H1 (cell line): Measurements from ENCODE around the gene LHPP. TPM values are rescaled to one million over a fixed set of nuclear protein-coding genes. Genes with fewer than 3 reads are reported as not detected.

Source experiments
- CTCF ChIA-PET: fragments of 300-600 bp; sonication (Branson Sonifier 250); formaldehyde crosslinking; loops from one replicate; lab custom pipeline; 2021; ENCODE audit not compliant: partially characterized antibody; lab: Charles Lee
- POLR2A ChIA-PET: fragments of 300-600 bp; sonication (Branson Sonifier 250); formaldehyde crosslinking; loops from one replicate; lab custom pipeline; 2021; ENCODE audit warnings: inconsistent platforms; ENCODE audit not compliant: partially characterized antibody; lab: Charles Lee
- DNase-seq, 2 experiments: peaks; one replicate each; pipeline versions ENCODE4 v3.0.0 to v3.0.0-alpha.2; 2010 to 2022; ENCODE audit warnings: low spot score in 2 of 2, low read depth in 1 of 2, mixed read lengths in 1 of 2
- FAIRE-seq: peaks from 2 replicates; lab custom pipeline; 2011; peaks lifted over from hg19 to GRCh38; lab: Jason Lieb, UNC
- H2AFZ ChIP-seq: 2 replicates; pipeline ENCODE4 v1.8.1; 2012; ENCODE audit warnings: low read length, inconsistent platforms
- H2AK5ac ChIP-seq: 2 replicates; pipeline ENCODE4 v1.6.1; 2013; ENCODE audit warnings: low read depth, low read length
- H2BK120ac ChIP-seq: replicated peaks from 2 replicates; pipeline ENCODE3; 2013; ENCODE audit warnings: low read depth, low read length, inconsistent platforms
- H2BK12ac ChIP-seq: 2 replicates; pipeline ENCODE4 v1.6.1; 2013; ENCODE audit warnings: low read depth, low read length
- H2BK15ac ChIP-seq: 2 replicates; pipeline ENCODE4 v1.6.1; 2013; ENCODE audit warnings: low read length
- H2BK20ac ChIP-seq: 2 replicates; pipeline ENCODE4 v1.6.1; 2013; ENCODE audit warnings: low read length
- H2BK5ac ChIP-seq: 2 replicates; pipeline ENCODE4 v1.6.1; 2013; ENCODE audit warnings: low read depth, low read length
- H3K14ac ChIP-seq: 2 replicates; pipeline ENCODE4 v1.6.1; 2013; ENCODE audit warnings: inconsistent platforms; ENCODE audit not compliant: insufficient read length
- H3K18ac ChIP-seq: 2 replicates; pipeline ENCODE4 v1.6.1; 2013; ENCODE audit warnings: low read length; ENCODE audit errors: extremely low read depth
- H3K23ac ChIP-seq: 2 replicates; pipeline ENCODE4 v1.6.1; 2013; ENCODE audit warnings: inconsistent platforms; ENCODE audit not compliant: insufficient read length
- H3K23me2 ChIP-seq: 2 replicates; pipeline ENCODE4 v1.6.1; 2013; ENCODE audit warnings: low read depth, low read length
- H3K27ac ChIP-seq: 2 replicates; pipeline ENCODE4 v1.6.1; 2011; ENCODE audit warnings: low read depth, low read length, inconsistent platforms
- H3K27me3 ChIP-seq, 4 experiments: replicated peaks in 1 of 4; 1 replicate in 1 of 4; 2 replicates in 3 of 4; pipeline versions ENCODE4 v1.6.1 to v1.8.1; 2011 to 2013; ENCODE audit warnings: low read length in 3 of 4, mild to moderate bottlenecking in 3 of 4, inconsistent platforms in 2 of 4, mixed read lengths in 2 of 4, moderate library complexity in 1 of 4; ENCODE audit not compliant: control insufficient read depth in 3 of 4, insufficient read depth in 3 of 4; ENCODE audit errors: extremely low read depth in 1 of 4
- H3K36me3 ChIP-seq, 4 experiments: 2 replicates each; pipeline versions ENCODE4 v1.6.1 to v1.8.1; 2011 to 2013; ENCODE audit warnings: mild to moderate bottlenecking in 4 of 4, low read length in 3 of 4, moderate library complexity in 2 of 4, control low read depth in 1 of 4, inconsistent platforms in 1 of 4; ENCODE audit not compliant: insufficient read depth in 4 of 4, control insufficient read depth in 2 of 4
- H3K4ac ChIP-seq: replicated peaks from 2 replicates; pipeline ENCODE3; 2013; ENCODE audit warnings: low read length, low read depth, mixed read lengths, inconsistent platforms; ENCODE audit not compliant: insufficient read length
- H3K4me1 ChIP-seq, 4 experiments: replicated peaks in 1 of 4; 1 replicate in 1 of 4; 2 replicates in 3 of 4; pipeline versions ENCODE4 v1.6.1 to v1.8.1; 2011 to 2013; ENCODE audit warnings: low read length in 3 of 4, inconsistent platforms in 2 of 4, mixed read lengths in 1 of 4; ENCODE audit not compliant: insufficient read depth in 4 of 4, control insufficient read depth in 3 of 4
- H3K4me2 ChIP-seq, 2 experiments: 2 replicates each; pipeline versions ENCODE4 v1.6.1 to v1.8.1; 2011 to 2013; ENCODE audit warnings: low read depth in 2 of 2, low read length in 2 of 2, control low read depth in 1 of 2, inconsistent platforms in 1 of 2, mild to moderate bottlenecking in 1 of 2; ENCODE audit not compliant: insufficient read depth in 1 of 2
- H3K4me3 ChIP-seq, 4 experiments: fragments of 200-600, 300-600 bp in 1 of 4; sonication (generic), shearing (Covaris generic), sonication (Bioruptor Twin) in 1 of 4; 2 replicates each; pipeline versions ENCODE4 v1.5.1 to v1.8.1; 2011 to 2016; ENCODE audit warnings: low read length in 4 of 4, low read depth in 3 of 4, control low read depth in 2 of 4, inconsistent platforms in 2 of 4, mild to moderate bottlenecking in 2 of 4, mixed read lengths in 1 of 4, moderate library complexity in 1 of 4; ENCODE audit not compliant: insufficient read depth in 2 of 4; ENCODE audit errors: extremely low read depth in 1 of 4
- H3K56ac ChIP-seq: replicated peaks from 2 replicates; pipeline ENCODE3; 2013; ENCODE audit warnings: low read depth, mild to moderate bottlenecking, mixed read lengths, low read length, inconsistent platforms; ENCODE audit not compliant: insufficient read length
- H3K79me1 ChIP-seq: 2 replicates; pipeline ENCODE4 v1.6.1; 2013; ENCODE audit warnings: low read depth, low read length, control low read depth
- H3K79me2 ChIP-seq, 2 experiments: 2 replicates each; pipeline versions ENCODE4 v1.6.1 to v1.8.1; 2012 to 2013; ENCODE audit warnings: low read length in 2 of 2, mild to moderate bottlenecking in 2 of 2, inconsistent platforms in 1 of 2; ENCODE audit not compliant: insufficient read depth in 2 of 2, control insufficient read depth in 1 of 2
- H3K9ac ChIP-seq, 4 experiments: replicated peaks in 1 of 4; 1 replicate in 1 of 4; 2 replicates in 3 of 4; pipeline versions ENCODE4 v1.6.1 to v1.8.1; 2011 to 2013; ENCODE audit warnings: low read depth in 3 of 4, low read length in 3 of 4, control low read depth in 2 of 4, mild to moderate bottlenecking in 2 of 4, moderate library complexity in 2 of 4, inconsistent platforms in 1 of 4; ENCODE audit errors: extremely low read depth in 1 of 4
- H3K9me3 ChIP-seq, 2 experiments: 2 replicates each; pipeline versions ENCODE4 v1.6.1 to v1.8.1; 2012 to 2013; ENCODE audit warnings: mild to moderate bottlenecking in 2 of 2, moderate library complexity in 2 of 2, control low read depth in 1 of 2, inconsistent platforms in 1 of 2, low read depth in 1 of 2, low read length in 1 of 2, mixed read lengths in 1 of 2; ENCODE audit not compliant: insufficient read depth in 2 of 2
- H4K20me1 ChIP-seq, 2 experiments: replicated peaks in 1 of 2; 2 replicates each; pipeline versions ENCODE3 to v1.8.1; 2011 to 2013; ENCODE audit warnings: inconsistent platforms in 2 of 2, low read length in 2 of 2, mild to moderate bottlenecking in 1 of 2; ENCODE audit not compliant: insufficient read depth in 2 of 2, control insufficient read depth in 1 of 2
- H4K5ac ChIP-seq: 2 replicates; pipeline ENCODE4 v1.6.1; 2013; ENCODE audit warnings: low read length, low read depth, mixed read lengths, inconsistent platforms; ENCODE audit not compliant: insufficient read length
- H4K8ac ChIP-seq: 2 replicates; pipeline ENCODE4 v1.8.0; 2013; ENCODE audit warnings: mild to moderate bottlenecking, moderate library complexity, low read length, inconsistent platforms; ENCODE audit not compliant: insufficient read depth; ENCODE audit errors: extremely low read depth
- H4K91ac ChIP-seq: replicated peaks from 2 replicates; pipeline ENCODE3; 2013; ENCODE audit warnings: low read length, mixed read lengths, inconsistent platforms; ENCODE audit not compliant: insufficient read length
- EGR1 ChIP-seq: IDR thresholded peaks from 2 replicates; pipeline ENCODE4 v1.6.1; 2011; ENCODE audit warnings: low read depth, low read length, borderline replicate concordance
- EP300 ChIP-seq, 2 experiments: IDR thresholded peaks; 1 replicate in 1 of 2; 2 replicates in 1 of 2; pipeline ENCODE4 v1.6.1; 2011 to 2012; ENCODE audit warnings: low read depth in 2 of 2, low read length in 2 of 2, mild to moderate bottlenecking in 2 of 2, borderline replicate concordance in 1 of 2, inconsistent platforms in 1 of 2, moderate library complexity in 1 of 2
- GTF2F1 ChIP-seq: IDR thresholded peaks from 2 replicates; pipeline ENCODE4 v1.6.1; 2012; ENCODE audit warnings: low read depth, low read length, improper control_type of control experiment, borderline replicate concordance
- JUND ChIP-seq: IDR thresholded peaks from 2 replicates; pipeline ENCODE4 v1.6.1; 2011; ENCODE audit warnings: mild to moderate bottlenecking, improper control_type of control experiment, low read length
- SRF ChIP-seq: IDR thresholded peaks from 2 replicates; pipeline ENCODE4 v1.6.1; 2011; ENCODE audit warnings: mild to moderate bottlenecking, low read depth, low read length, moderate library complexity
- WGBS, 2 experiments: shearing (Covaris generic) in 1 of 2; methylation state at CpG; one replicate each; pipeline versions ENCODE4 v1.1.6 to v1.1.7; 2013 to 2015; ENCODE audit warnings: low lambda C conversion rate in 2 of 2, mixed read lengths in 2 of 2, inconsistent platforms in 1 of 2, low coverage in 1 of 2, missing lambda C conversion rate in 1 of 2; ENCODE audit not compliant: insufficient replicate concordance in 2 of 2, insufficient coverage in 1 of 2, insufficient read length in 1 of 2; ENCODE audit errors: extremely low coverage in 1 of 2, missing lambda C conversion rate in 1 of 2; 5-methylcytosine and 5-hydroxymethylcytosine counted together
- polyA plus RNA-seq, 7 experiments: library from polyadenylated mRNA; depleted of rRNA in 3 of 7; stranded (reverse) in 5 of 7; unstranded in 2 of 7; fragments of >200 nt in 5 of 7; fragments of 200-250 nt in 2 of 7; gene quantifications; 1 replicate in 5 of 7; 2 replicates in 1 of 7; 4 replicates in 1 of 7; pipeline versions ENCODE4 v1.2.1 to v1.2.3, GENCODE V29; 2011 to 2013; ENCODE audit warnings: missing spikeins in 2 of 7, mixed read lengths in 2 of 7
- total RNA-seq: library from RNA; stranded (reverse); fragmentation: NEBNext Ultra II Directional; extraction: Animal tissue kit (Norgen Biotek cat#: 25700); gene quantifications from 2 replicates; pipeline ENCODE4 v1.2.1, GENCODE V29; 2021

LHPP gene
- total and polyA plus RNA-seq, 2 of the 8 experiments (the other 6 are each of a cell fraction or from before 2014, with no cell fraction given), result 26.0 to 45.0 TPM

GRCh38 chr10:124458473-124458872, 3.1 kb upstream of the LHPP start:
- H3K36me3 ChIP-seq, result no peaks in the 10 kb centered on the region
- peak overlapping the region; percentile 89; the same call in 1 of the 2 replicates for H2AK5ac ChIP-seq
- H2BK5ac ChIP-seq, result peak overlapping the region; percentile 68; the same call in 1 of the 2 replicates
- no peak overlapping the region for H4K8ac ChIP-seq
- H3K4me1 ChIP-seq, result peaks cover 10 to 36% (median 24%) of the 10 kb centered on the region in 4 experiments; a peak in 6 of 7 replicates
- H4K91ac ChIP-seq, result peak overlapping the region; percentile 47
- H3K79me2 ChIP-seq, result no peaks in the 10 kb centered on the region
- no peak overlapping the region for H4K5ac ChIP-seq
- no peak overlapping the region for H3K18ac ChIP-seq
- peak overlapping the region; percentile 98 for H2BK12ac ChIP-seq
- no peak overlapping the region for H3K56ac ChIP-seq
- H3K14ac ChIP-seq, result no peak overlapping the region
- no peak overlapping the region for H3K4ac ChIP-seq
- FAIRE-seq (no peak), DNase-seq (no peak)
- H3K79me1 ChIP-seq, result no peaks in the 10 kb centered on the region
- WGBS, 2 experiments, result 94% methylated on average over 4 of the region's 4 CpGs; no CpG with 5 or more reads in 1 of the 2 experiments
- H3K27ac ChIP-seq, result no peak overlapping the region
- peak overlapping the region; percentile 5 for H2BK120ac ChIP-seq
- H3K9ac ChIP-seq, result no peak overlapping the region
- peak overlapping the region; percentile 98 for H2BK15ac ChIP-seq
- TF ChIP-seq SRF (no peak), EP300 (IDR thresholded peaks at IDR 0.05; ENCODE audit: borderline replicate concordance in 1 of 2, low read depth in 2 of 2, low read length in 2 of 2) (no peak), EGR1 (no peak), JUND (no peak), GTF2F1 (no peak)
- H3K9me3 ChIP-seq, result no peaks in the 10 kb centered on the region
- no peak overlapping the region for H3K23ac ChIP-seq
- peaks cover 0 to 3% (median 0%) of the 10 kb centered on the region in 4 experiments; a peak in 2 of 7 replicates for H3K27me3 ChIP-seq
- no peaks in the 10 kb centered on the region for H4K20me1 ChIP-seq
- H3K4me2 ChIP-seq, result no peak overlapping the region
- ChIA-PET CTCF (interaction anchor here (0.8 to 1.6 kb wide), 2 partner anchors 13 to 15 kb away, joined by 4 to 5 read pairs; no protein-coding TSS in a partner anchor), POLR2A (interaction anchor here (1.0 to 5.4 kb wide), 3 partner anchors 8 to 47 kb away, joined by 3 to 36 read pairs (median 6); partner anchors contain the start of gene NKX1-2)
- no peak overlapping the region for H2AFZ ChIP-seq
- no peak overlapping the region for H3K4me3 ChIP-seq
- 0 out of 2 replicates have a peak overlapping the region, but pooled peaks have one; percentile 90 for H2BK20ac ChIP-seq
- H3K23me2 ChIP-seq, result peaks cover 3% of the 10 kb centered on the region
